HG02588 (cell line): Measurements from ENCODE around the gene EIF3K.
"Not testable (repeated sequence)": the region's sequence is repeated elsewhere in the genome, so short reads cannot be mapped to it uniquely, and the experiment has no call there.

Experiments used
- ATAC-seq: cut with Tn5 transposase; IDR thresholded peaks from one replicate; pipeline ENCODE4 v1.9.1; 2021; ENCODE audit warnings: mild to moderate bottlenecking, moderate library complexity; ENCODE audit not compliant: unreplicated experiment

Gene EIF3K

GRCh38 chr19:38618590-38619360 is at the start of gene EIF3K:
Gene EIF3K (plus strand): TSS chr19:38619188. CDS start chr19:38619269, 81 bp downstream.
- peak; percentile 56 for ATAC-seq

DNA sequence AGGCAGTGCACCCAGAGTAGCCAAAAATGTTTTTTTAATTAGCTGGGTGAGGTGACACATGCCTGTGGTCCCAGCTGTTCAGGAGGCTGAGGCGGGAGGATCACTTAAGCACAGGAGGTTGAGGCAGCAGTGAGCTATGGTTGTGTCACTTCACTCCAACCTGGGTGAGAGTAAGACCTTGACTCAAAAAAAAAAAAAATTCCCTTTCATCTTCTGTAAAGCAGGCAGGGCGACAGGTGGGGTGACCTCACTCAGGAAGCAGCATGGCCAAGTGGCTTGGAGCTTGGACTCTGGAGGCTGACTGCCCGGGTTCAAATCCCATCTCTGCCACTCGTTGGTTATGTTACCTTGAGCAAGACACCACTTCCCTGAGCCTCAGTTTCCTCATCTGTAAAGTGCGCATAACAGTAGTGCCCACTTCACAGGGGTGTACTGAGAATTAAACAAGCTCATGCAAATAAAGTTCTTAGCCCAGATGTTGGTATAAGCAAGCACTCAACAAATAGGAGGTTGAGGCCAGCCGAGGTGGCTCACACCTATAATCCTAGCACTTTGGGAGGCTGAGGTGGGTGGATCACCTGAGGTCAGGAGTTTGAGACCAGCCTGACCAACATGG is 49.5 kb upstream of the EIF3K start:
- no peak for ATAC-seq

DNA sequence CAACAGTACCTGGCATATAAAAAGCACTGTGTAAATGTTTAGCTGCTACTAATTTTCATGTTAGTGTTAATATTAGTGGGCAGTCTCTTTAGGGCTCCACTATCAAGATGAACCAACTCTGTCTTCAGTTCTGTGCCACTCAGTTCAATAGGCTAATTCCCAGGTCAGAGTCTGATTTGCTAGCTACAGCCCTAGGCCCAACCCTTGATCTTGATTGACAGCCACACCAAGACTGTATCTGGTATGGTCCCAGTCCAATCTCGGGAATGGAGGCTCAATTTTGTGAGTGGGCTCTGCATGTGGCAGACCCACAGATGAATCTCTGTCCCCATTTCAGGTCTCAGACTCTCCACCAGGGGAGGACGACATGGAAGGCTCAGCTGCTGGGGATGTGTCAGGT is 47.3 kb upstream of the EIF3K start:
- no peak for ATAC-seq

DNA sequence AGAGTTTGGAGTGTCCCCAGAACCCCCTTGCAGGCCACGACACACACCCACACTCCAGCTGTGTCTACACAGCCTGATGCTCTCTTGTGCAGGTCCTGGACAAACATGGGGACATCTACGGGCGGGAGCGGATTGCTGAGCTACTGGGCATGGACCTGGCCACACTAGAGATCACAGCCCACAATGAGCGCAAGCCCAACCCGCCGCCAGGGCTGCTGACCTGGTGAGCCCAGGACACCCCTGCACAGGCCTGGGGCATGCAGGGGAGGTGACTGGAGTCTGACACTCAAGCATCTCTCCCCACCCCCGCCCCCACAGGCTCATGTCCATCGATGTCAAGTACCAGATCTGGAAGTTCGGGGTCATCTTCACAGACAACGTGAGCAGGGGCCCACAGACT is 41.2 kb upstream of the EIF3K start:
- ATAC-seq, result no peak

DNA sequence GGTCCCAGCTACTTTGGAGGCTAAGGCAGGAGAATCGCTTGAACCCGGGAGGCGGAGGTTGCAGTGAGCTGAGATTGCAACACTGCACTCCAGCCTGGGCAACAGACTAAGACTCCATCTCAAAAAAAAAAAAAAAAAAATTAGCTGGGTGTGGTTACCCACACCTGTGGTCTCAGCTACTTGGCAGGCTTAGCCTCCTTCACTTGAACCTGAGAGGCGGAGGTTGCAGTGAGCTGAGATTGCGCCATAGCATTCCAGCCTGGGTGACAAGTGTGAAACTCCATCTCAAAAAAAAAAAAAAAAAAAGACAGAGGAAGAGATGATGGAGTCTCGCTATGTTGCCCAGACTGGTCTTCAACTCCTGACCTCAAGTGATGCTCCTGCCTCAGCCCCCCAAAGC is 39.7 kb upstream of the EIF3K start:
- ATAC-seq, result not testable (repeated sequence)

GRCh38 chr19:38580080-38580479 is 38.9 kb upstream of the EIF3K start:
- no peak for ATAC-seq

DNA sequence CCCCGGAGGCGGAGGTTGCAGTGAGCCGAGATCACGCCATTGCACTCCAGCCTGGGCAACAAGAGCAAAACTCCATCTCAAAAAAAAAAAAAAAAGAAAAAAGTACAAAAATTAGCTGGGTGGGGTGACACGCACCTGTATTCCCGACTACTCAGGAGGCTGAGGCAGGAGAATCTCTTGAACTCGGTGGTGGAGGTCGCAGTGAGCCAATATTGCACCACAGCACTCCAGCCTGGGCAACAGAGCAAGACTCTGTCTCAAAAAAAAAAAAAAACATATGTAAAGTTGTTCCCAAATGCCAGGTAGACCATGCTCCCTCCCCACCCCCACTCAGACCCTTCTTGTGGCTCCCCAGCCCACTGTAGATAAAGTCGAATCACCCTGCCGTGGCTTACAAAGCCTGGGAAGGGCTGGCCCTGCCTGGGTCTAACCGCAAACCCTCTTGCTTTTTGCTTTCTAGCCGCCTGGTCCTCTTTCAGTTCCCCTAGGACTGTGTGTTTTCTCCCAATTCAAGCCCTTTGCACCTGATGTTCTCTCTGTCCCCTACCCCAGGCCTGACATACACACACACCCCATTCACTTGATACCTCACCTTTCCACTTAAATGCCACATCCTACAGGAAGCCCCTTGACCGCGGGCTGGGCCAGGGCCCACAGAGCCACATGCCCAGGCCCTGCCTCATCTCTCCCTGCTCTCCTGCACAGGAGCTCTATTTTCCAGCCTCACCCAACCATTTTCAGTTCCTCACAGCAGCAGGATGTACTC is 35.6 kb upstream of the EIF3K start:
- peak; percentile 75 for ATAC-seq

- no peak for ATAC-seq
Measured at GRCh38 chr19:38583985-38584305, 35.0 kb upstream of the EIF3K start.

DNA sequence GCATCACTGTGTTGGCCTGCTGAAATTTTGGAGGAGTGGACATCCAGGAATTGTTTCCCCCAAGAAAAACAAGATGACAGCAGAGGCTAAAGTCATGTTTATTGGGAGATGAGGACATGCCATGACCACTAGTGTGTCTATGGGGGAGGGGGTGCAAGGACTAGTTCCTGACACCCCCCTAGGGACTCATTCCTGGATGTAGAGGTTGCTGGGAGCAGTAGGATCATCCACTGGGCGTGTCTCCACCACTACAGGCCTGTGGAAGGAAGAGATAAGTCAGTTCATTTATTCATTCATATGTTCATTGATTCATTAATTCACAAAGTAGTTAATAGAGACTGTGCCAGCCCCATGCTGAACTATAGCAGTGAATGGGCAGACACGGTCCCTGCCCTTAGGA is 31.4 kb upstream of the EIF3K start:
- ATAC-seq, result no peak

DNA sequence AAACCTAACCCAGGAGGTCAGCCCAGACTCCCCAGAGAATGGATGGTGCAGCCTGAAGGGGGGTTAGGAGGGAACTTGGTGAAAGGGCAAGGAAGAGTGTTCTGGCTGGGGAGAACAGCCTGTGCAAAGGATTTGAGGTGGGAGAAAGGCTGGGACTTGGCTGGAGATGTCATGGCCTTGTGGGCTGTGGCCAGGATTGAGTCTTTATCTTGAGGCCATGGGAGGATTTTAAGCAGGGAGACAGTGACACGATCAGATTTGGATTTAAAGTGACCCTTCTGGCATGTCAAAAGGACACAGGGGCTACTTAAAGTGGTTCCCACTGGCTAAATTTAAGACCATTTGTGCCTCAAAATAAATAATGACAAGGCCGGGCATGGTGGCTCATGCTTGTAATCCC is 30.9 kb upstream of the EIF3K start:
- ATAC-seq, result no peak

DNA sequence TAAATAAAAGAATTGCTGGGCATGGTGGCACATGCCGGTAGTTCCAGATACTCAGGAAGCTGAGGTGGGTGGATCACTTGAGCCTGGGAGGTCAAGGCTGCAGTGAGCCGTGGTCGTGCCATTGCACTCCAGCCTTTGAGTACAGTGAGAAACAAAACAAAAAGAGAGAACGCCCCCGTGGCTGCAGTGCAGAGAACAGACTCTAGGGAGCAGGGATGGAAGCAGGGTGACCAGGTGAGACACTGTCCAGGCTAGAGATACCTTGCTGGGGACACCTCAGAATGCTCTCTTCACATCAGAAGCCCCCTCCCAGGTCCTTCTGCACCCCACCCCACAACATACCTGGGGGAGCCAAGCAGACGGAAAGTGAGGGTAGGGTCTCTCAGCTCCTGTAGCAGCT is 26.0 kb upstream of the EIF3K start:
- ATAC-seq, result no peak

- ATAC-seq, result no peak
Measured at GRCh38 chr19:38596057-38596981, 22.7 kb upstream of the EIF3K start.

GRCh38 chr19:38597075-38597474 is 21.9 kb upstream of the EIF3K start:
- no peak for ATAC-seq

GRCh38 chr19:38599722-38600121 is 19.3 kb upstream of the EIF3K start:
- ATAC-seq, result no peak

GRCh38 chr19:38602856-38603255 is 16.1 kb upstream of the EIF3K start:
- not testable (repeated sequence) for ATAC-seq

DNA sequence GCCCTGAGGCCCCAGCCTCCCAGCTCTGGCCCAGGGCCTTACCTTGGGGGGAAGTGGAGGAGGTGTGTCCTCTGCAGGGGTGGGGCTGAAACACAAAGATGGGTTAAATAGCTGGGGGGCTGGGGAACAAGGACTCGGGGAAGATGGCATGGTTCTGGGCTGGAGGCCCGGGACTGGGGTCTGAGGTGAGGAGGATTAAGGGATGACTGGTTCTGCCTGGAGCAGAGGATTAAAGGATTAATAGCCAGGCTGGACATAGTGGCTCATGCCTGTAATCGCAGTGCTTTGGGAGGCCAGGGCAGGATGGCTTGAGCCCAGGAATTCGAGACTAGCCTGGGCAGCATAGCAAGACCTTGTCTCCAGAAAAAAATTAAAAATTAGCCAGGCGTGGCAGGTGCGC is 12.9 kb upstream of the EIF3K start:
- no peak for ATAC-seq

- ATAC-seq, result no peak
Measured at GRCh38 chr19:38614289-38614688, 4.7 kb upstream of the EIF3K start.

- no peak for ATAC-seq
Measured at GRCh38 chr19:38615007-38615581, 3.9 kb upstream of the EIF3K start.

- no peak for ATAC-seq
Measured at GRCh38 chr19:38616265-38616664, 2.7 kb upstream of the EIF3K start.

DNA sequence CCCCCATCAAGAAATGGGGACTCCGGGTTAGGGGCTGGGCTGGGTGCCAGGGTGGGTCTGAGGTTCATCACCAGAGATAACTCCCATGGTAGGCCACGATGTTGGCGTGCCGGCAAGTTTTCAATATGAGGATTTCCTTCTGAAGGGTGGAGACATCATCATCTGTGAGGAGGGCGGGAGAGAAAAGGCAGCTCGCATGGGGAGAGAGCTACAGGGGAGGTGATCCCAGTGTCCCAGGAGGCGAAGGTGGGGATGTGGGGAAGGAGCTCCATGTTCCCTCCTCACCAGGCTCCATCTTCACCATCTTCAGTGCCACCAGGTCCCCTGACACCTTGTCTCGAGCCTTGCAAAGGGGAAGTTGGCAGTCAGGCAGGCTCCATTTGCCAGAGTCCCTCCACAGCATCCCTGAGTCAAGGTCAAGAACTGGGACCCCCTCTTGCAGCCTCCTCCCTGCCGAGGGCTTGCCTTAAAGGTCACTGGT is 1.7 kb upstream of the EIF3K start:
- no peak for ATAC-seq
